GM12891 (cell line): ENCODE results near the gene DSP.

Experiments
- DNase-seq: peaks from one replicate; pipeline ENCODE4 v3.0.0; 2011; ENCODE audit warnings: low spot score; ENCODE audit not compliant: insufficient read length
- FAIRE-seq: peaks from 2 replicates; lab custom pipeline; 2011; peaks lifted over from hg19 to GRCh38; lab: Jason Lieb, UNC
- PAX5 ChIP-seq: IDR thresholded peaks from 2 replicates; pipeline ENCODE4 v1.6.1; 2011; ENCODE audit warnings: low read length, moderate library complexity, mild to moderate bottlenecking; ENCODE audit not compliant: insufficient read depth, severe bottlenecking
- POLR2A ChIP-seq: IDR thresholded peaks from 2 replicates; pipeline ENCODE4 v1.6.1; 2011; ENCODE audit warnings: low read depth, low read length, control low read depth
- POLR2AphosphoS5 ChIP-seq: IDR thresholded peaks from 2 replicates; pipeline ENCODE4 v1.6.1; 2011; ENCODE audit warnings: low read depth, low read length, control low read depth
- POU2F2 ChIP-seq: IDR thresholded peaks from 2 replicates; pipeline ENCODE4 v1.6.1; 2011; ENCODE audit warnings: low read depth, mild to moderate bottlenecking, control low read depth, low read length, moderate library complexity
- SPI1 ChIP-seq: IDR thresholded peaks from 2 replicates; pipeline ENCODE4 v1.6.1; 2011; ENCODE audit warnings: low read depth, low read length, control low read depth
- TAF1 ChIP-seq: IDR thresholded peaks from 2 replicates; pipeline ENCODE4 v1.6.1; 2011; ENCODE audit warnings: low read depth, low read length, control low read depth

Gene DSP

GRCh38 chr6:7633361-7633760 lies 91.9 kb downstream of the DSP start:
- no peak for TF ChIP-seq TAF1
- no peak for TF ChIP-seq POLR2AphosphoS5
- TF ChIP-seq POLR2A: no peak
- no peak for TF ChIP-seq PAX5
- TF ChIP-seq POU2F2: no peak
- no peak for TF ChIP-seq SPI1
- no peak for FAIRE-seq
- DNase-seq: no peak

GRCh38 chr6:7636151-7636550 lies 94.7 kb downstream of the DSP start:
- TF ChIP-seq POU2F2 (no peak), POLR2AphosphoS5 (no peak), TAF1 (no peak), PAX5 (no peak), POLR2A (no peak), SPI1 (no peak)
- no peak for DNase-seq
- no peak for FAIRE-seq
